Gastrocnemius medialis (tissue), 4 donors: ENCODE data around the gene TFIP11. TPM values are rescaled to one million over a fixed set of nuclear protein-coding genes. Genes with fewer than 3 reads are reported as not detected.

Experiments
- ATAC-seq, 2 donors: fragments of 150-250 bp; one replicate each; pipeline ENCODE4 v1.9.1; 2016
- DNase-seq, 2 donors: peaks; one replicate each; pipeline ENCODE4 v3.0.0-alpha.2; 2019
- H3K27ac ChIP-seq, 4 donors: fragments of 200-600 bp; sonication (generic); 1 replicate in 1 of 4; 2 replicates in 3 of 4; pipeline ENCODE4 v1.5.1; 2016 to 2018; ENCODE audit warnings: mild to moderate bottlenecking in 2 of 4, moderate library complexity in 1 of 4
- H3K27me3 ChIP-seq, 3 donors: fragments of 200-600 bp; sonication (generic) in 2 of 3; 1 replicate in 1 of 3; 2 replicates in 2 of 3; pipeline versions ENCODE4 v1.5.1 to v1.6.0; 2016 to 2019; ENCODE audit warnings: mild to moderate bottlenecking in 1 of 3, moderate library complexity in 1 of 3
- H3K36me3 ChIP-seq, 2 donors: fragments of 200-600 bp; sonication (generic) in 1 of 2; one replicate each; pipeline ENCODE4 v1.5.1; 2017 to 2018
- H3K4me1 ChIP-seq, 2 donors: fragments of 200-600 bp; sonication (generic) in 1 of 2; one replicate each; pipeline ENCODE4 v1.5.1; 2016 to 2017; ENCODE audit warnings: mild to moderate bottlenecking in 2 of 2
- H3K4me3 ChIP-seq, 4 donors: fragments of 200-600 bp; sonication (generic) in 3 of 4; 1 replicate in 1 of 4; 2 replicates in 3 of 4; pipeline ENCODE4 v1.5.1; 2016 to 2019; ENCODE audit warnings: mild to moderate bottlenecking in 2 of 4
- H3K9me3 ChIP-seq, 3 donors: fragments of 200-600 bp; sonication (generic) in 2 of 3; 1 replicate in 1 of 3; 2 replicates in 2 of 3; pipeline ENCODE4 v1.5.1; 2016 to 2019
- CTCF ChIP-seq, 5 experiments: fragments of 450-650 bp in 3 of 5; fragments of 200-600 bp in 2 of 5; sonication (generic) in 2 of 5; IDR thresholded peaks in 4 of 5; conservative IDR thresholded peaks in 1 of 5; 1 replicate in 4 of 5; 2 replicates in 1 of 5; pipeline ENCODE4 v1.5.1; 2016 to 2019; ENCODE audit warnings: antibody characterized with exemption in 5 of 5, mild to moderate bottlenecking in 3 of 5, moderate library complexity in 3 of 5
- POLR2A ChIP-seq, 2 donors: fragments of 450-650 bp; IDR thresholded peaks; one replicate each; pipeline ENCODE4 v1.6.1; 2017; ENCODE audit warnings: antibody characterized with exemption in 2 of 2, mild to moderate bottlenecking in 2 of 2, moderate library complexity in 2 of 2
- in situ Hi-C, 4 donors: fragments of 200-750 bp; cut with MboI; loops; one replicate each; pipeline versions ENCODE4 v1.15.0 to v1.8.0; 2017; ENCODE audit warnings: low sequenced_read_pairs in 4 of 4
- intact Hi-C: fragments of 100-400 bp; cut with DNase I; formaldehyde crosslinking; loops from one replicate; pipeline ENCODE4 v1.15.1; 2023; ENCODE audit warnings: low total_unique reads
- total RNA-seq, 4 donors: library from RNA; depleted of rRNA; stranded (reverse); fragments of >200 nt; gene quantifications; one replicate each; pipeline versions ENCODE4 v1.1.0 to v1.2.3, GENCODE V29; 2016

TFIP11 gene
- total RNA-seq, 4 donors from 2014 or later: 33.1 to 65.7 (median 49.2) TPM

DNA sequence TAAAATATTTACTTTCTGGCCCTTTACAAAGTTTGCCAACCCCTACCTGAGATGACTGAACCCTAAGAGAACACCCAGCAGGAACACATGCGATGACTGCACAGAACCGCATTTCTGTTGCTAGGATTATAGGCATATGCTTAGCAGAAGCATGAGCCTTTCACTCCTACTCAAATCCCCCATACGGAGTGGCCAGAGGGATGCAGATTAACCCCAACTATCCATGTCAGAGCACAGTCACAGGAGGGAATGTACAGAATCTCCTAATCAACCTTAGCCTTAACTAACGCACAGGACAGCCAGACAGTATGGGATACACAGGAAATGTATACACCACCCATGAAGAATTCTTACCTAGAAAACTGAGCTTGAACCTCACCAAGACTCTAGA is 34.9 kb downstream of the TFIP11 start:
- Histone ChIP-seq H3K4me1 (peaks cover 33 to 43% of the 10 kb centered on the region in 2 donors), H3K4me3 (no peak overlapping the region), H3K36me3 (peaks cover 0 to 24% of the 10 kb centered on the region in 2 donors), H3K27ac (no peak overlapping the region), H3K9me3 (no peaks in the 10 kb centered on the region), H3K27me3 (no peaks in the 10 kb centered on the region)
- TF ChIP-seq POLR2A (IDR thresholded peaks at IDR 0.05) (no peak), CTCF (IDR thresholded peaks at IDR 0.05 in 4 of 5, conservative IDR thresholded peaks at IDR 0.05 in 1 of 5) (no peak)
- ATAC-seq: no peak
- in situ Hi-C loops: no loop called here
- intact Hi-C loops: no loop called here
- DNase-seq: no peak

- ATAC-seq (no peak), DNase-seq (no peak)
- H3K4me3 ChIP-seq: no peak overlapping the region
- H3K4me1 ChIP-seq: peaks cover 28 to 43% of the 10 kb centered on the region in 2 donors
- no peaks in the 10 kb centered on the region for H3K27me3 ChIP-seq
- in situ Hi-C loops: no loop called here
- H3K27ac ChIP-seq: no peak overlapping the region
- peaks cover 0 to 24% of the 10 kb centered on the region in 2 donors for H3K36me3 ChIP-seq
- intact Hi-C loops: no loop called here
- H3K9me3 ChIP-seq: no peaks in the 10 kb centered on the region
- TF ChIP-seq CTCF (IDR thresholded peaks at IDR 0.05 in 4 of 5, conservative IDR thresholded peaks at IDR 0.05 in 1 of 5) (no peak), POLR2A (IDR thresholded peaks at IDR 0.05) (no peak)
Measured at GRCh38 chr22:26476705-26477340, 35.5 kb downstream of the TFIP11 start.

DNA sequence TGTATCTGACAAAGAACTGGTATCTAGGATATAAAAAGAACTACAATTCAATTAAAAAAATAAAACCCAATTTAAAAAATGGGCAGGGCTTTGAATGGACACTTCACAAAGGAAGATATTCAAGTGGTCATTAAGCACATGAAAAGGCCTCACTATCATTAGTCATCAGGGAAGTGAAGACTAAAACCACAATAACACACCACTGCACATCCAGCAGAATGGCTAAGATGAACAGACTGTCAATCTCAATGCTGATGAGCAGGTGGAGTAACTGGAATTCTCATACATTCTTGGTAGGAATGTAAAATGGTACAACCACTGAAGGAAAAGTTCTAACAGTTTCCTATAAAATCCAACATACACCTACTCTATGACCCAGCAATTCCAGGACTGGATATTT is 37.6 kb downstream of the TFIP11 start:
- Histone ChIP-seq H3K9me3 (no peaks in the 10 kb centered on the region), H3K27me3 (no peaks in the 10 kb centered on the region), H3K36me3 (peaks cover 0 to 40% of the 10 kb centered on the region in 2 donors), H3K4me1 (peaks cover 6 to 35% of the 10 kb centered on the region in 2 donors), H3K27ac (peak overlapping the region; percentile 26 to 91 (median 36)), H3K4me3 (no peak overlapping the region)
- ATAC-seq (no peak), DNase-seq (no peak)
- TF ChIP-seq POLR2A (IDR thresholded peaks at IDR 0.05): no peak
- no peak for TF ChIP-seq CTCF (IDR thresholded peaks at IDR 0.05 in 4 of 5, conservative IDR thresholded peaks at IDR 0.05 in 1 of 5)
- in situ Hi-C loops: no loop called here
- intact Hi-C loops: no loop called here

DNA sequence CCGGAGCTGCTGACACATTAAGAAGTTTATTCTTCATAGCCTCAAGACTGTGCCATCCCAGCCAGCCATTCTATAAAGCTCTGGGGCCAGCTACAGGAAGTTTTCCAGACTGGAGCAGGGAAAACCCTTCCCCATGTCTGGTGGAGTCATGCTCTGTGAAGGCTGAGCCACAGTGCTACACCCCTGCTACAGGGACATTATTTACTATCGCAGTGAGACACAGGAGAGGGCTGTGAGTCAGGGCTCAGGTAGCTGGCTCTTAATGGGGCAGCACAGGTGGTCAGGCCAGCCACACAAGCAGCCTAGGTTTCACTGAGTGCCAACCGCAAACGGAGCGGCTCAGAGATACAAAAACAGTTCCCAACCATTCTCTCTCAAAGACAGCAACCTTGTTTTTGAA is 40.8 kb downstream of the TFIP11 start:
- in situ Hi-C loops (no loop called here), intact Hi-C loops (no loop called here)
- ATAC-seq (peak; percentile 94 to 97), DNase-seq (peak; percentile 78 to 93)
- Histone ChIP-seq H3K9me3 (no peaks in the 10 kb centered on the region), H3K4me3 (no peak overlapping the region), H3K4me1 (peaks cover 0 to 27% of the 10 kb centered on the region in 2 donors), H3K27me3 (no peaks in the 10 kb centered on the region), H3K36me3 (peaks cover 2 to 59% of the 10 kb centered on the region in 2 donors), H3K27ac (peak overlapping the region; percentile 78 to 91 (median 84))
- TF ChIP-seq CTCF (IDR thresholded peaks at IDR 0.05 in 4 of 5, conservative IDR thresholded peaks at IDR 0.05 in 1 of 5): peak in 1 of 5 experiments; percentile 7
- peak; percentile 37 to 61 for TF ChIP-seq POLR2A (IDR thresholded peaks at IDR 0.05)
